NCI-H1436 treated with DMSO at 0.1 percent for 48 hours (cell line): ENCODE results near the gene NCK2.

ENCODE experiments used
- DNase-seq: peaks from one replicate; lab custom pipeline; 2025; lab: John Stamatoyannopoulos, UW

The NCK2 gene

DNA sequence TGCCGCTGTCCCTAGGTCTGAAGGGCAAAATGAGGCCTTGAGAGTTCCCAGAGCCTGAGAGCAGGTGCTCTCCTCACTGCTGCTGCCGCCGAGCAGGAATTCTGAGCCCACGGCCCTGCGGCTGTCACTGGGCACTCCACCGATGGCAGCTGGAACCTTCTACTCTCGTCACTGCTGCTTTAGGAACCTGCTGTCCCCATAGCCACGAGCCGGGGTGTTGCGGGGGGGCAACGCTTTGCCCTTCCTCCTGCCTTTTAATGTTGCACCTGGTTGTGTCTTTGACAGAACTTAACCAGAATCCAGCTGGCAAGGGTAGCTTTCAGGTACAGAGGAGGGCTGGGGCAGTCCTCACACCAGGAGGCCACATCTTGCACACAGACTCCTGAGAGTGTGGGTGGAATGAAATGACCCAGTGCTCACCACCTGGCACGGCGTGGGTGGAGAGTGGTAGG is 32.3 kb downstream of the NCK2 start:
- DNase-seq, result no peak

- DNase-seq, result no peak
Measured at GRCh38 chr2:105777506-105778055, 32.9 kb downstream of the NCK2 start.

- DNase-seq, result no peak
Measured at GRCh38 chr2:105778080-105778607, 33.4 kb downstream of the NCK2 start.

DNA sequence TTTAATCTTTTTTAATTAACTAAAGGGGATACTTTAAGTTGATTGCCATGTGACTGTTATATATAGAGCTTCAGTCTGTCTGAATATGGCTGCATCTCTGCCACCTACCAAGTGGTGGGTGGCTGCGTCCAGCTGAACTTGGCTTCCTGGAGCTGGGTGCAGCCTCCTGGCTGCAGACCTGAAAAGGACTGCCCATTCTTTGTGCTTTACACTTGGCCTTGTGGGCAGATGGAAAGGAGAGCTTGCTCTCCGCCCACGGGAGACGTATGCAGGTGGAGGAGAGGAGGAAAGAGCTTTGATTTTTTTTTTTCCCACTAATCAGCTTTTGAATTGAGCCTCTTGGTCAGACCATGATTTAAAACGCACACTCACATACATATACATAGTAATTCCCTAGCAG is 34.7 kb downstream of the NCK2 start:
- DNase-seq, result no peak

- no peak for DNase-seq
Measured at GRCh38 chr2:105780606-105781005, 35.9 kb downstream of the NCK2 start.

GRCh38 chr2:105781274-105781978 is 36.7 kb downstream of the NCK2 start:
- no peak for DNase-seq

DNA sequence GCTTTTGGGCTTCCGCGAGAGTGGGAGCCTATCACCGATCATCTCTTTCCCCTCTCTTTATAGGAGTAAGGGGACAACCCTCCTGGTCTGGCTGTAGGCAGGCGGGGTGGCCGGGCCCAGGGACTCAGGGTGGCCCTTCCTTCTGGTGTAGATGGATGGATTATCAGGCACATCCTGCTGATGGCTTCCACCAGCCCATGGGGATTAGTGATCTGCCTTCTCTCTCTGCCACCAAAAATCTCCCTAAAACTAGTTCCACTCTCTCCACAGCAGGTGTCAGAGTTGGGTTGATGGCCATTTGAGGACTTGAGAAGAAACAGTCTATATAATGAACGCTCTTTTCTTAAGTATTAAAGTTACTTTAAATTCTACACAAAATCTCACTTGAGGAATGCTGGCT is 37.4 kb downstream of the NCK2 start:
- no peak for DNase-seq

DNA sequence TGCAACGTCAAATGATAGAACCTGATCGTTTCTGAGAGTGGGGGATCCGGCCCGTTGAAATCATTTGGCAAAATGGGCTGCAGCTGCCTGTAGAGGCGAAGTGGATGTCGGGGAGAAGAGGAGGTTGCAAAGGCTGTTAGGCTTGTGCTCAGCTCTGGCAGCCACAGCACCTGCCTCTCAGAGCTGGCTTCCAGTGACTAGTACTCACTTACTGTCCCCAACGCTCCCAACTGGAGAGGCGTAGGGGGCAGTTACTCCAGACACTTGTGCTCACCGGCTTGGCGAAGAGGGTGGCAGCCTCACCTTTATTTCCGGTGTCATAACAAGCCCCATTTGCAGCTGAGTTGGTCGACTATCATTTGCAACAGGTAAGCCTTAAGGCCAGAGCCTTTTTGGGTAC is 37.9 kb downstream of the NCK2 start:
- no peak for DNase-seq

DNA sequence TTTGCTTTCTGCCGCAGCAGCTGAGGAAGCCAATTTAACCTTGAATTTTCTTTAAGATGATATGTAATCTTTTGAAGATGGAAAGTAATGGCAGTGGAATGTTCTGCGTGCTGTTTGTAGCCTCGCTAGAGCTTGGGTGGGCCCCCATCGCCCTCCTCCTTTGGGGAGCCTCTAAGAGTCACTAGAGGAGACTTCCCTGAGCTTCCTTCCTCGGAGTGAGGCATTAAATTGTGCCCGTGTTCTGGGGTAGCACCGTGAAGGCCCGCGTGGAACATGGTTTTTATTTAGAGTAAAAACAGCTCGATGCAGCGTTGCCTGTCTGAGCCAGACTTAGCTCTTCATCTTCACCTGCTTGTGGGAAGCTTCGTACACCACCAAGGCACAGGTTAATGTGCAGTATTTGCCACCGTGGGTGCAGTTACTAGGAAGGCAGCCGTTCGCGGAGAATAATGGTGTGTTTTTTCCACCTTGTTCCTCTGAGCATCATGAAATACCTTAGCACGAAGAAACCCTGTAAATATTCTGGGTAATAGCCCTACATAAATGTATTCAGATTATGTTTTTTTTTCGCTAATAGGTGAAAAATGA is 38.5 kb downstream of the NCK2 start:
- no peak for DNase-seq

GRCh38 chr2:105783972-105784371 is 39.3 kb downstream of the NCK2 start:
- DNase-seq, result no peak

GRCh38 chr2:105784589-105784988 is 39.9 kb downstream of the NCK2 start:
- DNase-seq, result no peak

DNA sequence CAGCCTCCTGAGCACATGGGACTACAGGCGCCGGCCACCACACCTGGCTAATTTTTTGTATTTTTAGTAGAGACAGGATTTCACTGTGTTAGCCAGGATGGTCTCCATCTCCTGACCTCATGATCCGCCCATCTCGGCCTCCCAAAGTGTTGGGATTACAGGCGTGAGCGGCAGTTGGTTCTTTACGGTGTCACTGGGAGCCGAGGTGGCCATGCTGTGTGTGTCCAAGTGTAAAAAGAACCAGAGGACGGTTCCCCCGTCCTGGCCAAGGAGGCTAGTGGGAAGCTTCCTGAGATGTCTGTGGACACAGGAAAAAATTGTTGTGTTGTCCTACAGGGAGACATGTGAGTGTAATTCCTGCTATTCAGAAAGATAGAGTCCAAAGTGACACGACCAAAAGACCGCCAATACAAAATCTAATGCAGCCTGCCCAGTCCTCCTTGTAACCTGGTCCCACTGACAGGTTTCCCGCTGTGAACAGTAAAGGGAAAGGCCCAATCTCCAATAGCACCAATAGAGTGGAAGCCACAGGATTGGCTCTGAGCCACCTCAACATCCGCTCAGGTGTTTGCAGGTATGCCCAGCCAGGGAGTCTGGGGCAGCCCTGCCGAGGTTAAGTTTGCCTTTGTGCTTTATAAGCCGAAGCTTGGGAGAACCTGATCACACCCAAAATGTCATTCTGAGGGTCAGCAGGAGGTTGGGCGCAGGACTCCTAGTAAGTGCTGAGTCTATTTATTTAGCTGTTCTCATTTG is 40.6 kb downstream of the NCK2 start:
- no peak for DNase-seq

DNA sequence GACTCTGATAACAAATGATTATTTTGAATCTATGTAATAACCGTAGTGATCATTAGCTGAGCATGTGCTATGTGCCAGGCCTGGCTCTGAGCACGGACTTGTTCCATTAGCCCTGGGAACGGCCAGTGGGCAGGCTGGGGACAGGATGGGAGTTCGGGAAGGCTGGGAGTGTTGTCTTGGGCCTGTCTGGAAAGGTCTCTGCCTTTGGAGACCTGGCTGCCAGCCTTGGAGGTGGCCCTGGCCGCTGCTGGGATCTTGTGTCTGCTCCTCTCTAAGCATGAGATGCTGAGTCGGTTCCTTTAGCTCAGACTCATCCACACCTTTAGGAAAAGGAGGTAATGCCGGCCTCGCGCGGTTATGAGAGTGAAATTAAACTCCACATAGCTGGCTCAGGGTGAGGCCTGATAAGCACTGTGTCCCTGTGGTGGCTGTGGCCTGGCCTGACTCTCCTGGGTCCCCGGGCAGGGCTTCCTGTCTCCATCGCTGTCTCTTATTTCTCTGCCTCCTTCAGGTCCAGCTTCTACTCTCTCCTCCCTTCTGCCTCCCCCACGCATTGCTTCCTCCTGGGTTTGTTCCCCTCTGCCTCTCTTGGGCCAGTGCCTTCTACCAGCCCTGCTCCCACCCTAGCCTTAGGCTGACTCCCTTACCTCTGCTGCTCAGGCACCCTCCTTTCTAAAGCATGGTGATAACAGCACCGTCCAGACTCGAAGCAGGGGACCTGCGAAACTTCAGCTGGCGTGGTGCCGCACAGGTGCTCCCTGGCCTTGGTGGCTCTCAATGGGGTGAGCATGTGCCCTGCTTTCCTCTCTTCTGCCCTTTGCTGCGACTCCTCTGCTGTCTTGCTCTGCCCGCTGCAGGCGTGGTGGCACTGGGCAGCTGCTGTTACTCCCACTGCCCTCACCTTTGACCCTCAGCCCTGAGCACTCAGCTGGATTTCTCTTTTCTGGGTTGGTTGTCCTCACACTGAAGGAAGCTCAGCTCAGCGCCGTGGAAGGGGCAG is 41.8 kb downstream of the NCK2 start:
- DNase-seq, result no peak

GRCh38 chr2:105787376-105788318 is 42.9 kb downstream of the NCK2 start:
- DNase-seq, result no peak

- DNase-seq, result no peak
Measured at GRCh38 chr2:105788670-105789290, 44.1 kb downstream of the NCK2 start.

- no peak for DNase-seq
Measured at GRCh38 chr2:105789745-105790460, 45.2 kb downstream of the NCK2 start.

- DNase-seq, result no peak
Measured at GRCh38 chr2:105790461-105791149, 45.9 kb downstream of the NCK2 start.

DNA sequence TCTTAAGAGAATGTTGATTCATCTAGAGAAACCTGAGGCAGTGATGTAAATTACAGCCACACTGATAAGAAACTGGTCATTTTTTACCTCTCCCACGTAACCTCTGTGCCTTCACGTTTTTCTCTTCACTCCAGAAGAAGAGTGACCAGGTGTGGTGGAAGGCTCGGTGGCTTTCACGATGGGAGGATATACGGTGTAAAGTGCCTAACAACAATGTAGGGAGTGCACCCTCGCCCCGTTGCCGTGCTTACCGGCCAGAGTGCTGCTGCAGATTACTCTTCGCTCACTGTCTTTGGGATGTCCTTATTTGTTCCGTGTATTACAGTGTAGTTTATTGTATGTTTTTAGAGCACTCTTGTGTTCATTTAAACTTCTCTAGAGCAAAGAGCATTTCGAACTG is 46.5 kb downstream of the NCK2 start:
- no peak for DNase-seq

DNA sequence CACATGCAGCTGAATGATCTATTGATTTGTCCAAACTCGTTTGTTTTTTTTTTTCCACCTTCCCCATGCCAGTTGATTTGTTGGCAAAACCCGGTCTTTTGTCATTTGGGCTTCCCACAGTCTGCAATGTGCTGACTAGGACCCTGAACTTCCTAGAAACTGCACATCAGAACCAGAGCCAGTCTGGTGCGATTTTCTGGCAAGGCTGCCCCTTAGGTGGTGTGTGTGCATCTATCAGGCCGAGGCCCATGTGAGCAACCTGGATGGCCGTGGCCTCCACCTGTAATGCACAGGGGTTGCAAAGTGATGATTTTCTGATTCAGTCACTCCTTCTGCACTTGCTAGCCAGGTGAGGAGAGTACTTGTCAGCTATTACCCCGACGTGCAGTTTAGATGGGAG is 47.8 kb downstream of the NCK2 start:
- no peak for DNase-seq
